G401 (cell line): ENCODE results near the gene ZFP36L2. TPM values are rescaled to one million over a fixed set of nuclear protein-coding genes. Genes with fewer than 3 reads are reported as not detected.
"Not testable (repeated sequence)": the region's sequence is repeated elsewhere in the genome, so short reads cannot be mapped to it uniquely, and the experiment has no call there.

Source experiments
- DNase-seq: peaks from one replicate; pipeline ENCODE4 v3.0.0-alpha.2; 2015; ENCODE audit warnings: low spot score
- in situ Hi-C: cut with HindIII; loops from 2 replicates; pipeline ENCODE4 v1.10.0; 2016; ENCODE audit warnings: low sequenced_read_pairs, mixed read lengths
- total RNA-seq: library from RNA; depleted of rRNA; stranded (reverse); fragments of >200 nt; shearing (Covaris generic); gene quantifications from 2 replicates; pipeline ENCODE4 v1.2.3, GENCODE V29; 2014

Gene ZFP36L2
- total RNA-seq, 1 experiment from 2014 or later, result 32.4 TPM

DNA sequence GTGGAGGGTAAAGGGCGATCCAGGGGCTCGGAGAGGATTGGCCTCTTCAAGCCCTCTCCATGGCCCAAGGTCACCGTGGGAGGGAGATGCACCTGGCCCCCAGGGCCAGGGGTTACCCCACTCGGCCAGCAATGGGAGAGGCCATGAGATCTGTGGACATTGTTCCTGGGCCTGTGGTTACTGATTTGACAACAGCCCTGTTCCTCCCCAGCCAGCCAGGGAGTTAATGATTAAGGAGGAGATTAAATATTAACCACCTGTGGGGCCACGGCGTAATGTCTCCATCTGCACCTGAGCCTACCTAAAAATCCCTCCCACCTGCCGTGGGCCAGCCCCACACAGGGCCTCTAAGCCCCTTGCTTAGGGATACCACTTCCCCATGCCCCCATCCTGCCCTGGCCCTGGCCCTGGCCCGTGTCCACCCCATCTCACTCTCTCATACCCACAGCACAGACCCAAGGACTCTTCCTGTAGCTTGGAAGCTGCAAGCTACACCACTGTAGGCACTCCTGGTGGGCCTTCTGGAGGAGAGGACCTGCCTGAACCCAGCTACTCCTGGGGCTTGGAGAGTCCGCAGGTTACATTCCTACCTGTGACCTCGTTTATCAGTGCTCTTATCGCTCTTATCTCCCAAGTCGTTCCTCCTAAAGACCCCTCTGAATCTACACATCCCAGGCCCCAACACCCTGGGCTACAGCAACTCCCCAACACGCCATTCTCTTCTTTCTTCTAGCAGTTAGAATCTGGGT lies 32.1 kb downstream of the ZFP36L2 start:
- no peak for DNase-seq
- in situ Hi-C loops, result no loop called here

DNA sequence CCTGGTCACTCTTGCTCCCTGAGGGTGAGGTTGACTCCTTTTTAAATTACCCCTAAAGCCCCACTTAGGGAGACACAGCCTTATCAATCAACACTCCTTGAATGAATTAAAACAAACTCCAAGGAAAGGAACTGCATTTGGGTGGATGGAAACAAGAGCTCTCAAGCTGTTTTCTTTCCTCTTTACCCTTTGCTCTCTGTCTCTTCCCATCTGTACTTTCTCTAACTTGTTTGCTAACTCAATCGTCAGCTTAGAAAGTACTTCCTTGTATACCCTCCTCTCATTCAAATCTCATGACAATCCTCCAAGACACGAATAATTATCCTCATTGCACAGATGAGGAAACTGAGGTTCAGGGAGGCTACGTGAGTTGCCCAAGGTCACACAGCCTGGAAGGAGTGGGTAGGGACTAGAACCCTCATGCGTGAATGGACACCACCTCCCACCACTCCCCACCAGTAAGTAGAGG lies 32.7 kb downstream of the ZFP36L2 start:
- in situ Hi-C loops, result no loop called here

DNA sequence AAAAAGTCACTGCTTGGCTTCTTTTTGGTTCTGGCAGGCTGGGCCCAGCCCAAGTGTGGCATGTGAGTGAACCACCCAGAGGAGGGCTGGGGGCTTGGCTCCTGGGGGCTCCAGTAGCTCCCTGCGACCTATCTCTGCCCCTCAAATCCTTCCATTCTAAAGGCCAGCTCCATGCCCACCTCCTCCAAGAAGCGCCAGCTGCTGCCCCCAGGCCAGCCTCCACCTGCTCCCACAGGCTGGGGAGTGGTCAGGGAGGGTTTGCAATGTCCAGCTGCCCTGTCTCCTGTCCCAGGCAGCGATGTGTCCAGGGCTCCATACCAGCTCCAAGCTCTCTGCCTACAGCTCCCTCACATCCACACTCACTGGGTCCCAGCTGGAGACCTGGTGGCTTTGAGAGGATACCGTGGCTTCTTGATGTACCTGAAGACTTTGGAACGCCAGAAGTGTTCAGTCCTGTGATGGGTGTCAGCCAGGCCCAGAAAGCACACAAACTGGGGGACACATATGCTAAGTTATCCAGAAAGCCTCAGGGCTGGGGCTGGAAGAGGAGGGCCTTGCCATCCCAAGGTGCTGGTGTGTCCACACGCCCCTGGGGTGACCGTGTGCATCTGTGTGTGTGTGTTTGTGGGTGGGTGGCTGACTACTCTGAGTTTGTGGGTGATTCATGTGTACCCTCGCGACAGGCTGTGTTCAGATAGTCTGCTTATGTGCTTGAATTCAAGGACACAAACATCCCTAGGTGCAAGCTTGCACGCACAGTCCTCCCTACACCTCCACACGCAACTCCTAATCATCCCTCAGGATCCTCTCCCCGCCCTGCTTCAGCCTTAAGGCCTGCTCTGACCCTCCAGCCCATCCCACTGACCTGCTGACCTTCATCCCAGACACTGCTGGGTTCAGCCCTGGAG lies 33.4 kb downstream of the ZFP36L2 start:
- DNase-seq, result no peak
- in situ Hi-C loops, result no loop called here

More for the DNA sequence above, 32.7 kb downstream of the ZFP36L2 start:
- DNase-seq, result no peak

DNA sequence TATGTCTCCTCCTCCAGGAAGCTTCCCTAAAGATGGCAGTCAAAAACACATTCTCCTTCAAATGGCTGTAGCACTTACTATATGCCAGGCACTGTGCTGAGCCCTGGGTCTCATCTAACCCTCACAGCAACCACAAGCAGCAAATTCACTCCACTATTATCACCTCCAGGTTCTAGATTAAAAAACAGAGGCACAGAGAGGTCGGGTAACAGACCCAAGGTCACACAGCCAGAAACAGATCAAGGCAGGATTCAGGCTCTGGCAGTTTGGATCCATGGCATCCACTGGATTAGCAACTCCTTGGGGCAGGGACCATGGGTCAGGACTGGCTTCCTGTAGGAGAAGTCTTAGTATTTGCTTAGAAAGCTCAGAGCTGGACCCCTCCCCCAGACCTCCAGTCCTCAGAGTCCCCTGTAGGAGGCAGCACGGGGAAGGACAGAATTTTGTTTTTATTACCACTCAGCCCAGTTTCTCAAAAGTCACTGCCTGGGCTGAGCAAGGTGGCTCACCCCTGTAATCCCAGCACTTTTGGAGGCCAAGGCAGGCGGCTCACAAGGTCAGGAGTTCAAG lies 34.4 kb downstream of the ZFP36L2 start:
- in situ Hi-C loops, result no loop called here
- no peak for DNase-seq

DNA sequence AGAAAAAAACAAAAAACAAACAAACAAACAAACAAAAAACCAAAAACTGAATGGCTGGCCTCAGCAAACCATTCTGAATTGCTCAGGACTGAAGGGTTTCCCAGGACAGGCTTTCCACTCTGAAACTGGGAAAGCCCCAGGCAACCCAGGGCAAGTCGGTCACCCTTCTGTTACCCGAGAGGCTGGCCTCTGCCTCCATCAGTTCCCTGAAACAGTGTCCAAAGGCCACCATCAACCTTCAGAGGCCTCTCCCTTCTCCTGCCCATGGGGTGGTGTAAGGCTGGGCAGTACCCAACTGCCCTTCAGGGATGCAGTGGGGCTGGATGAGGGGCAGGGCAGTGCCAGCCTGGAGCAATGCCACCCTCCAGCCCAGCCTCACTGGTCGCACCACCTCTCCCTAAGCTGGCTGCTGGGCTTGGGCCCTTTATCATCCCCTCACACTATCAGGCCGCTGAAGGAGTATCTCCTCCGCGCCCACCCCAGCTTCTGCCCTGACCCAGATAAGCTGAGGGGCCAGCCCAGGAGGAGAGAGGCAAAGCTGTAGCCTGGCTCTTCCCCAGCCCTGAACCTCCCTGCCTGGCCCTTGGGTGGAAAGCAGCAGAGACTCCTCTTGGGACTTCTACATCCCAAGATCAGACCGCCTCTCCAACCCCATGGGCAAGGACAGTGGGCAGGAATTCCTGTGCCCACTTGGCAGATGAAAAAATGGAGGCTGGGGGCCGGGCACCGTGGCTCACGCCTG lies 35.9 kb downstream of the ZFP36L2 start:
- no peak for DNase-seq
- in situ Hi-C loops, result no loop called here

DNA sequence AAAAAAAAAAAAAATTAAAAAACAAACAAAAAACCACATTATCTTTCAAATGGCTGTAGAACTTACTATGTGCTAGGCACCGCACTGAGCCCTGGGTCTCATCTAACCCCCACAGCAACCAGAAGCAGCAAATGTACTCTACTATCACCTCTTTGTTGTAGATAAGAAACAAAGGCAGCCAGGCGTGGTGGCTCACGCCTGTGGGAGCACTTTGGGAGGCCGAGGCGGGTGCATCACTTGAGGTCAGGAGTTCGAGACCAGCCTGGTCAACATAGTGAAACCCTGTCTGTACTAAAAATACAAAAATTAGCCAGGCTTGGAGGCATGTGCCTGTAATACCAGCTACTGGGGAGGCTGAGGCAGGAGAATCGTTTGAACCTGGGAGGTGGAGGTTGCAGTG lies 36.5 kb downstream of the ZFP36L2 start:
- DNase-seq, in situ Hi-C loops: not testable (repeated sequence)

DNA sequence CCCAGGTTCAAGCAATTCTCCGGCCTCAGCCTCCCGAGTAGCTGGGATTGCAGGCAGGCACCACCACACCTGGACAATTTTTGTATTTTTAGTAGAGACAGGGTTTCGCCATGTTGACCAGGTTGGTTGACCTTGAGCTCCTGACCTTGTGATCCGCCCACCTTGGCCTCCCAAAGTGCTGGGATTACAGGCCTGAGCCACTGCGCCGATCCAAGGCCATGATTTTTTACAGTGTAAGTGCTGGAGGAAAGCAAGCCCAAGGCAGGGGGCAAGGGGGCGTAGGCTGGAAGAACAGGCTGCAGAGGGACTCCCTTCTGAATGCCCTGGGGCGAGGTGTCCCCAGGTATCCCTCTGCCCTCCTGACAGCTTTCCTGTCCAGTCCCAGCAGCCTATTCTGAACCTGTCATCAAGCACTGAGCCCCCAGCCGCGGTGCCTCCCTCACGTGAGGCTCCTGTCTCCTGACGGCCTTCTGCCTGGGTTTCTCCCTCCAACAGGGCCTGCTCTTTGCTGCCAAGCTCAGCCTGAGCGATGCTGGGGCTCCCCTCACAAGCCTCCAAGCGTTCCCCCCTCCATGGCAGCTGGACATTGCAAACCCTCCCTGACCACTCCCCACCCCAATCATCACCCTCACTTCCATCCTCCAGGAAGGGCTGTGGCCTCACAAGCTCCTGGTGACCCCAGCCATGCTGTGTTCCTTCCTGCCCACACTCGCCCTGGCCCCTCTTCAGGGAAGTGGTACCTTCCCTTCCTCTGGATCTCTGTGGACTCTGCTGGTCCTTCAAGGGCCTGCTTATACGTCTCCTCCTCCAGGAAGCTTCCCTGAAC lies 37.6 kb downstream of the ZFP36L2 start:
- DNase-seq, result no peak
- in situ Hi-C loops, result no loop called here

DNA sequence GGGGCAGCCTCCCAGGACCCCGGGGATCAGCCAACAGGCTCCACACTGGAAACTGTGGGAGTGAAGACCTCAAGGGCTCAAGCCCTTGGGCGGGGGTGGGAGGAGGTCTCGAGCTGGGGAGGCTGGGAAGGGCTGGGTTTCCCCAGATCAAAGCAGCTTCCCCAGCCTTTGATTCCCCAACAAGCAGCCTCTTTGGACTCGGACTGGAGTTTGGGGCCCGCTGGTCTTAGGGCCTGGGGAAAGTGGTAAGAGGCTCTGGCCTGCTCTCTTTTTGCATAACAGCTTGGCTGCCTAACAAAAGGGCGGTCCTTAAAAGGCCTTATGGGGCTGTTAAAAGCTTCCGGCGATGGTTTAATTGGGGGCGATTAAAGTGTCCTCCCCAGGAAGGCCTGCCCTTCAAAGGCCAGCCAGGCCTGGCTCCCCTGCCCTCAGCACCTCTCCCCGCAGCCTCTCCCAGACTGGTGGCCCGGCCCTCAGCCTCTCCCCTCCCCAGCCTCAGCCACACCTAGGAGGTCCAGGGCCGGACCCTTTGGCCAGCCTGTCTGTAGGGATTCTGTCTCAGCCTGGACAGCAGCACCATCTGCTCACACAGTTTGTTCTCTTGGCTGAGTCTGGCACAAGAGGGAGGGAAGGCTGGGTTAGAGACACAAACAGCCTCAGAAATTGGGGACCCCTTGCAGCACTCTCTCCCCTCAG lies 39.6 kb downstream of the ZFP36L2 start:
- in situ Hi-C loops, result no loop called here
- peak; percentile 57 for DNase-seq

DNA sequence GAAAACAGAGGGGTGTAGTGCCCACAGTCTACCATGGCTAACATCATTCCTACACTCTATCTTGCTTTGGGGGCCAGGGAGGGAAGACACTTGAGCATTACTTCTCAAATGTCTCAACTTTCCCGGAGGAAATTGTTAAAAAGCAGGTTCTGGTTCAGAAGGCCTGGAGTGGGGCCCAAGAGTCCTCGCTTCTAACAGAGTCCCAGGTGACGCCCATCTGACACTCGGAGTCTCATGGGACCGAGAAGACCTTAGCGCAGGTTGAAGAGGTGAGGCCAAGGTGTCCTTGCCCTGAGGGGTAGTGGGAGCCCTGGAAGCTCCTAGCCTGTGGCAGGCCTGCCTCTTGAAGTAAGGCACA lies 40.1 kb downstream of the ZFP36L2 start:
- no peak for DNase-seq
- in situ Hi-C loops, result no loop called here

DNA sequence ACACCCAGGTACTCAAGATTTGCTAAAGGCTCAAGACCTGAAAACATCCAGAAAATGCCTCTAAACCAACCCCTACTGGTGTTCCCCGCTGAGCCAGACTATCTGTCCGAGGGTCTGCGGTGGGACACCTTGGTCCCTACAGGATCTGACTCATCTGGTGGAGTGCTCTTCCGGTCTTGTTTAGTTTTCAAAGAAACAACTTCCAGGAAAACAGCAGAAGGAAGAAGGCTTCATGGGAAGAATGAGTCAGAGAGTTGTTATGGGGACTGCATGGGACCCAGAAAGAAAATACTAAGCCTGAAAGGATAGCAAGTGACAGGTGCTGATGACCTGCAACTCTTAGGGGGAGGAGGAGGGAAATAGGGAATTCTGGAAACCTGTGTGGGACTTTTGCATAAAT lies 41.3 kb downstream of the ZFP36L2 start:
- in situ Hi-C loops, result no loop called here
- no peak for DNase-seq

DNA sequence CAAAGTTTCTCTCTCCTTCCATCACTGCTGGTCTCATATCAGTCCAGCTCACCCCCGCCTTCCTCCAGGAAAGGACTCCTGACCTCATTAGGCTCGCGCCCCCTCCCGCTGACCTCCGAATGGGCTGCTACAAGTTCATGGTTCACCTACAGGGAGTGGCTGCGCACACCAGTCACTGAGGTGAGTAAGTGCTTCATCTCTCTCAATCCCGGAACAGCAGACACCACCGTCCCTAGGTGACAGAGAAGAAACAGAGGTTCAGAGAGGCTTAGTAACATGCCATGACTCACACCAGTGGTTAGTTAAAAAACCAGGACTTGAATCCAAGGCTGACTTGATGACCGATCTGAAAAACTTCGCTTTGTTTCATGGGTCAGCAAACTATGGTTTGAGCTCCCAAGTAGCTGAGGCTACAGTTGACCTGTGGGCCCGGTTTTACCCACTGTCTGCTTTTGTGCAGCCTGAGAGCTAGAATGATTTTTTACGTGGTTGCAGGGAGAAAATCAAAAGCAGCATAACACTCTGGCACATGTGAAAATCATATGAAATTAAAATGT lies 42.0 kb downstream of the ZFP36L2 start:
- no peak for DNase-seq
- in situ Hi-C loops, result no loop called here

DNA sequence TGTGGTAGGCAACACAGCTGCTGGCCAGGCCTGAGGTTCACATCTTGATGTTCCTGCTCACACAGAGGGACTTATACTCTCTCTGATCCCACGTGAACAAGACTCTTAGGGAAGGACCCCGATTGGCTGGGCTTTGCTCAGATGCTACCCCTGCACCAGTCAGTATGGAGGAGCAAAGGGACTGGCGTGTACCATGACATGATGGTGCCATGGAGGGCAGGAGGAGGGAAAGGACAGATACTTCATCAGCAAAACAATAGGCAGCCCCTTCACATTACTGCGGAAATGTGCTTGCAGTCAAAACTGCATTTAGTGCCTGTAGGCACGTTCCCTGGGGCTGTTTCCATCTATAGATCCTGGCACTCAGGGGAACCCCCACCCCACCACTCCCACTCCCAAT lies 42.7 kb downstream of the ZFP36L2 start:
- in situ Hi-C loops, result no loop called here
- no peak for DNase-seq

DNA sequence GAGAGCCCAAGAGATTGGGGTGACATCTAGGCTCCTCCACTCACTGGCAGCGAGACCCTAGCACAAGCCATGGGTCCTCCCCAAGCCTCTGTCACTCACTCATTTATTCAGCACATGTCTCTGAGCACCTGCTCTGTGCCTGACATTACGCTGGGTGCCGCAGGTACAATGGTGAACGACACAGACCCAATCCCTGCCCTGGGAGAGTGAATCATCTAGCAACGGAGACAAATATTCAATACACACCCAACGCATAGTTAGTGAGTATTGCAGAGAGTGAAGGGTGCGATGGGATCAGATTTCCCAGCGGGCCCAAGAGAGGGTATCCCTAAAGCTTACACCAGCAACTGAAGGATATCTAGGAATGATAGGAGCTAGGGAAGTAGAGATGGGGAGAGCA lies 45.5 kb downstream of the ZFP36L2 start:
- no peak for DNase-seq
- in situ Hi-C loops, result no loop called here

DNA sequence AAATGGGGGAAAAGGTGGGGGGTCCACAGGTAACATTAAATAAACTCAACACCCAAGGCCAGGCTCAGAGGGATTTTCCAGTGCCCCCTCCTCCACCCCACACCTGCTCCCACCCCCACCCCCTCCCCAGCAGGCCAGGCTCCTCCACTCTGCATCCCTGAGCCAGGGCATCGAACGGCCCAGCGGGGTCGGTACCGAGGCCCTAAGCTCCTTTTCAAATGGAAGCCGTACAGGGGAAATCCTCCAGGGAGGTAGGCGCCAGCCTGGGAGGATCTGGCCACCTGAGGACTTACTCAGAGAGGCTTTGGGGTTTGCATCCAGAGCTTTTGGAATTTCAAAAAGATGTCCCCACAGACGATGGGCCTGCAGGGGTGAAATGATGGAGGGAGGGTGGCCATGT lies 46.5 kb downstream of the ZFP36L2 start:
- in situ Hi-C loops, result no loop called here
- no peak for DNase-seq

DNA sequence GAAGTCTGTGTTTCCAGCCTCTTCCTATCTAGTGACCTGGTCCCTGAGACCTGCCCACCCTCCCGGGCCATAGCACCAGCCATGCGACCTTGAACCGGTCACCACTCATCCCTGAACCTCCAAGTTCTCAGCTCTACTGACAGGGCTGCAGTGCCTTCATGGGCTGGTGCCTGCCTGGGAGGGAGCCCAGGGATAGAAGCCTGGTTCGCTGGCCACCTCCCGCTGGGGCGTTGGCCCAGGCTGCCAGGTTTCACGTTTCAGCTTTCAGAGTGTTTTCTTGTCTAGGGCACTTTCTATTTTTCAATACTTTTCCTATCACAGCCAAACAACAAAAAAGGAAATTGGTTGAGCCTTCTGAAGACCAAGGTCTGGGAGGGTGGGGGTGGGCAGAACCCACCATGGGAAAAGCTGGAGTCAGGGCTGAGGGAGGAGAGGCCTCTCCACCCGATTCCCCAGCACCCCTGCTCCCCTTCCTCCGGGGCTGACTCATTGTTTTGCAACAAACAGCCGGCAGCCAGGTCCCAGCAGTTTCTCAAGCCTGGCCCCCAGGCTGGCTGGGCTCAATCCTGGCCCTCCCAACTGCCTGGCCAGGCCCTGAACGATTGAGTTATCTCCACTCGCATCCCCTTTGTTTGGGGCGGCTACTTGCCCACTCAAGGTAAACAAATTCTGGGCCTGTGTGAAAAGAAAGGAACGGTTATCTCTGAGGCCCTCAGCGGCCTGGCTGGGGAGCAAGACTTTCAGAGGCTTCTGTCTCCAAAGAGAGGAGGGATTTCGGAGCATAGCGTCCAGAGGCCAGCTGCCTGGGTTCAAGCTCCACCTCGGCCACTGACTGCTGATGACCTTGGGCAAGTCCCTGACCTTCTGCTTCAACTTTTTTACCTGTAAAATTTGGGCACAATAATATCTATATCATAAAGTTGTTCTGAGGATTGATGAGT lies 47.5 kb downstream of the ZFP36L2 start:
- in situ Hi-C loops, result no loop called here
- no peak for DNase-seq

DNA sequence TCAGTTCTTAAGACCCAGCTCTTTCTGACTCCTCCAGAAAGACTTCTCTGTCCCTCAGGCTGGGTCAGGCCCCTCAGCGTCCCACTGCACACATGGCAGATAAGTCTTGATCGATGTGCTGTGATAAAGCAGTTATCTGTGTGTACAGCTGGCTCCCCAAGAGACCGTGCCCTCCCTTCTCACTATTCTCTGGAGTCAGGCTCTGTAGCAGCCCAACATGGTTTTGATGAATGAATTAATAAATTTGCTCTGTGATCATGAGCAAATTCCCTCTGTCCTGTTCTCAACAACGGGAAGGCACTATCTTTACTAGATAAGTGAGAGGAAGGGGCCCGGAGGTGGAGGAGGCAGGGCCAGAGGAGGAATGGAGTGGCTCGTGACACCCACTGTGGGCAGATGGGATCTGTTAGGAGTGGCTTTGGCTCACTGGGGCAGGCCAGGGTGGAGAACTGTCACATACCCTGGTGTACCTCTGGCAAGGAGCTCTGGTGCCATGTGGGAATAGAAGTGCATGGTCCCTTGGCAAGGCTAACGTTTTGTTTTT lies 48.3 kb downstream of the ZFP36L2 start:
- in situ Hi-C loops, result no loop called here
- DNase-seq, result no peak

DNA sequence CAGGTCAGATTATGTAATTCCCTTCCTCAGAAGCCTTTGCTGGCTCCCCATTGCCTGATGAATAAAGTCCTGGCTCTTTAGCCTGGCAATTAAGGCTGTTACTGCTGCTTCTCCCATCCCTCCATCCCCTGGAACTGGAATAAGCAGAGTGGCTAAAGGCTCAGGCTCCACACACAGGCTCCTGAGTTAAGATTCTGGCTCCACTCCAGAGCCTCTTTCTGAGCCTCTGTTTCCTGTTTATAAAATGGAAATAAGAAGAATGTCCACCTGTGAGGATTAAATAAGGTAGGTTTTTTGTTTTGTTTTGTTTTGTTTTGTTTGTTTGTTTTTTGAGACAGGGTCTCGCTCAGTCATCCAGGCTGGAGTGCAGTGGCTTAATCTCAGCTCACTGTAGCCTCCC lies 50.0 kb downstream of the ZFP36L2 start:
- no peak for DNase-seq
- in situ Hi-C loops, result no loop called here
